Progenitor cell of endocrine pancreas (in vitro differentiated cells): Measurements from ENCODE around the gene RAB3GAP1. TPM values are rescaled to one million over a fixed set of nuclear protein-coding genes. Genes with fewer than 3 reads are reported as not detected.
"Not testable (repeated sequence)": the region's sequence is repeated elsewhere in the genome, so short reads cannot be mapped to it uniquely, and the experiment has no call there.

Source experiments
- DNase-seq: peaks from one replicate; pipeline ENCODE4 v3.0.0; 2021; ENCODE audit warnings: low spot score; ENCODE audit not compliant: unreplicated experiment
- H3K27ac Mint-ChIP-seq: 2 replicates; pipeline ENCODE4 v1.8.0; 2021; ENCODE audit warnings: mild to moderate bottlenecking, moderate library complexity, mixed read lengths
- H3K27me3 Mint-ChIP-seq: 2 replicates; pipeline ENCODE4 v1.8.0; 2021; ENCODE audit warnings: mixed read lengths
- H3K36me3 Mint-ChIP-seq: 2 replicates; pipeline ENCODE4 v1.8.0; 2022; ENCODE audit warnings: mixed read lengths; ENCODE audit not compliant: insufficient read depth
- H3K4me1 Mint-ChIP-seq: 2 replicates; pipeline ENCODE4 v1.8.0; 2021; ENCODE audit warnings: low read depth, mixed read lengths
- H3K4me3 Mint-ChIP-seq: 2 replicates; pipeline ENCODE4 v1.8.0; 2021; ENCODE audit warnings: low read depth, mild to moderate bottlenecking, moderate library complexity, mixed read lengths
- H3K9me3 Mint-ChIP-seq: 2 replicates; pipeline ENCODE4 v1.8.0; 2021; ENCODE audit warnings: low read depth, mixed read lengths
- total RNA-seq: library from RNA; stranded (reverse); gene quantifications from 2 replicates; pipeline ENCODE4 v1.2.1, GENCODE V29; 2021
- TF ChIP-seq, protein P1 (sequence below): fragments of 200-600 bp; sonication (generic); IDR thresholded peaks from one replicate; pipeline ENCODE4 v1.5.0; 2021; ENCODE audit warnings: antibody characterized with exemption, mild to moderate bottlenecking; ENCODE audit not compliant: unreplicated experiment

The RAB3GAP1 gene
- total RNA-seq, 1 donor from 2014 or later, result 33.7 TPM

DNA sequence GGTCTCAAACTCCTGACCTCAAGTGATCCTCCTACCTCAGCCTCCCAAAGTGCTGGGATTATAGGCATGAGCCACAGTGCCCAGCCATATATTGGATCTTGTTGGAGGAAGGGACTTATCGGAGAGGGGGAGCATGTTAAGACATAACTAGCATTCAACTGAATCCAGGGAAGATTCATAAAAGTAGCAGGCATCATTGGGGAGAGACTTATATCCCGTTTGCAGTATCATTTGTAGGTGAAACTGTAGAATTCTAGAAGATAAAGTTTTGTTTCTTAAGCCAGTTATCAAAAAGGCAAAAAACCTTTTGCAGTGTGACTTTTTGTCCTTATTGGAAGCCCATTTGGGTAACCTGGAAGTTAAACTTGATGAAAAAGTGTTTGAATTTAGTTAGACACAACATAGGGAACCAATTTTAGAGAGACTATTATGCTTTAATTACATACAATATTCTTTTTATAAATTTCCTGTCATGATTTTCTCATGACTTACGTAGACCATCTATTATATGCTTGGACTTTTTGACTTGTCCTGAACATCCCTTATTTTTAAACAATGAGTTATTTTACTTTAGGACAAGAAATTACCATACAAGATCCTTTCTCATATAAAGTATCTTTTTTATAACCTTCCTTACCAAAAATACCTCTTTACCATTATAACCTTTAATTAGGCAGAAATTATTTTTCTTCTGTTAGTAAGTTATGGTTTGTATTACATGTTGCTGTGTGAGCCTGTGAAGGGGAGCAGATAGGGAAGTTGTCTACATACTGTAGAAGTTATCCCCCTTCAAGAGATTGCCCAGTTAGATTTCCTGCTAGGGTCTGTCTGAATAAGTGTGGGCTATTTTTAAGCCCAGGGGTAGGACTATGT, 20.3 kb downstream of the RAB3GAP1 start:
- Mint-ChIP-seq H3K27ac (no peak overlapping the region), H3K36me3 (peaks cover 63% of the 10 kb centered on the region), H3K4me3 (no peak overlapping the region), H3K27me3 (no peaks in the 10 kb centered on the region), H3K9me3 (peaks cover 50% of the 10 kb centered on the region), H3K4me1 (no peaks in the 10 kb centered on the region)
- no peak for DNase-seq
- TF ChIP-seq, protein P1, sequence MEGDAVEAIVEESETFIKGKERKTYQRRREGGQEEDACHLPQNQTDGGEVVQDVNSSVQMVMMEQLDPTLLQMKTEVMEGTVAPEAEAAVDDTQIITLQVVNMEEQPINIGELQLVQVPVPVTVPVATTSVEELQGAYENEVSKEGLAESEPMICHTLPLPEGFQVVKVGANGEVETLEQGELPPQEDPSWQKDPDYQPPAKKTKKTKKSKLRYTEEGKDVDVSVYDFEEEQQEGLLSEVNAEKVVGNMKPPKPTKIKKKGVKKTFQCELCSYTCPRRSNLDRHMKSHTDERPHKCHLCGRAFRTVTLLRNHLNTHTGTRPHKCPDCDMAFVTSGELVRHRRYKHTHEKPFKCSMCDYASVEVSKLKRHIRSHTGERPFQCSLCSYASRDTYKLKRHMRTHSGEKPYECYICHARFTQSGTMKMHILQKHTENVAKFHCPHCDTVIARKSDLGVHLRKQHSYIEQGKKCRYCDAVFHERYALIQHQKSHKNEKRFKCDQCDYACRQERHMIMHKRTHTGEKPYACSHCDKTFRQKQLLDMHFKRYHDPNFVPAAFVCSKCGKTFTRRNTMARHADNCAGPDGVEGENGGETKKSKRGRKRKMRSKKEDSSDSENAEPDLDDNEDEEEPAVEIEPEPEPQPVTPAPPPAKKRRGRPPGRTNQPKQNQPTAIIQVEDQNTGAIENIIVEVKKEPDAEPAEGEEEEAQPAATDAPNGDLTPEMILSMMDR, result no peak

DNA sequence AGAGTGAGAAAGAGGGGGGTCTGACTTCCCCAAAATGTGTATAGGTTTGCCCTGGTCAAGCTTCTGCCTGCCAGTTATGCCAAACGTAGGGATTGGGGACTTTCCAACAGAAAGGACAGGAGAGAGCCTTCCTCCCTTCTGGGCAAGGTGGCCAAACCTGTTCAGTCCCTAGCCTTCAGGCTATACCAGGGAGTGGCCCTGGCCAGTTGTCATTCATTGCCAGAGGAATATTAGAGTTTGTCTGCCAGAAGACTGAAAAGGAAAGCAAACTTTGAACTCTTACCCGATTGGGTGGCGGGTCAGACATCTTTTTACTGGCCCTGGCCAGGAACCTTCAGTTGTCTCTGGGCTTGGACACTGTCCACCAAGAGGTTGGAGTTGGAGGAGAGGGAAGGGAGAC, 22.1 kb downstream of the RAB3GAP1 start:
- Mint-ChIP-seq H3K27ac (no peak overlapping the region), H3K9me3 (peaks cover 46% of the 10 kb centered on the region), H3K36me3 (peaks cover 61% of the 10 kb centered on the region), H3K27me3 (no peaks in the 10 kb centered on the region), H3K4me3 (no peak overlapping the region), H3K4me1 (no peaks in the 10 kb centered on the region)
- DNase-seq, result no peak
- TF ChIP-seq, protein P1, result no peak

DNA sequence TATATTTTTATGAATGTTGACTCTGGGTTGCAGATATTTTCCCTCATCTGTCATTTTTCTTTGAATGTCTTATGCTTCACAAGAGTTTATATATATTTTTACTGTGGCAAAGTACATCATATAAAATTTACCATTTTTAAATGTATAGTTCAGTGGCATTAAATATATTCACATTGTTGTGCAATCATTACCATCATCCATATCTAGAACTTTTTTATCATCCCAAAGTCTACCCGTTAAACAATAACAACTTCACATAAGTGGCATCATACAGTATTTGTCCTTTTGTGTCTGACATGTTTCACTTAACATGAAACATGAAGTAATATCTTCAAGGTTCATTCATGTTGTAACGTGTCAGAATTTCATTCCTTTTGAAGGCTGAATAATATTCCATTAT, 24.5 kb downstream of the RAB3GAP1 start:
- Mint-ChIP-seq H3K36me3 (peaks cover 63% of the 10 kb centered on the region), H3K4me1 (no peaks in the 10 kb centered on the region), H3K4me3 (no peak overlapping the region), H3K27ac (no peak overlapping the region), H3K9me3 (peaks cover 47% of the 10 kb centered on the region), H3K27me3 (no peaks in the 10 kb centered on the region)
- no peak for DNase-seq
- TF ChIP-seq, protein P1, result no peak

DNA sequence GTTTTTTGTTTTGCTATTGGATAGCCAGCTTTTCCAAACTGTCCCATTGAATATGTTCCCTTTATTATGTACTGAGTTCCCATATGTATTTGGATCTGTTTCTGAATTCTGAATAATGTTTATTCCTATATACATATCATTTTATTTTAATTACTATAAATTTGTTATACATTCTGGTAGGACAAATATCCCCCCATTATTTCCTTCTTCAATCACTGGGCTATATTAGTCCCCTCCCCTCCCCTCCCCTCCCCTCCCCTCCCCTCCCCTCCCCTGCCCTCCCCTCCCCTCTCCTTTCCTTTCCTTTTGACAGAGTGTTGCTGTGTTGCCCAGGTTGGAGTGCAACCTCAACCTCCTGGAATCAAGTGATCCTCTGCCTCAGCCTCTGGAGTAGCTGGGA, 26.3 kb downstream of the RAB3GAP1 start:
- Mint-ChIP-seq H3K4me3 (no peak overlapping the region), H3K27me3 (no peaks in the 10 kb centered on the region), H3K36me3 (peaks cover 59% of the 10 kb centered on the region), H3K4me1 (no peaks in the 10 kb centered on the region), H3K27ac (no peak overlapping the region), H3K9me3 (peaks cover 33% of the 10 kb centered on the region)
- no peak for DNase-seq
- TF ChIP-seq, protein P1, result no peak

DNA sequence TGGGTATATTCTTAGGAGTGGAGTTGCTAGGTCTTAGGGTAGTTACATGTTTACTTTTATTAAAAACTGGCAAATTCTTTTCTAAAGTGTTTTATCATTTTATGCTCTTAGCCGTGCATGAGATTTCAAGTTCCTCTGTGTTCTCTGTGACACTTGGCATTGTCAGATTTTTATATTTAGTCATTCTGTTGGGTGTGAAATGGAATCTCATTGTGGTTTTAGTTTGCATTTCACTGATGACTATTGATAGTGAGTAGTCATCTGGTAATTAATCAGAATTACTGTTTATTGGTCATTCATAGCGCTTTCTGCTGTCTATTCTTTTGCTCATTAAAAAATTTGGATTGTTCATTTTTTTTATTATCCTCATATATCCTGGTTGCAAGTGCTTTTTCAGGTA, 34.1 kb downstream of the RAB3GAP1 start:
- Mint-ChIP-seq H3K4me1 (peaks cover under 1% of the 10 kb centered on the region), H3K36me3 (peaks cover 33% of the 10 kb centered on the region), H3K9me3 (peaks cover 17% of the 10 kb centered on the region), H3K27me3 (no peaks in the 10 kb centered on the region), H3K4me3 (no peak overlapping the region), H3K27ac (no peak overlapping the region)
- TF ChIP-seq, protein P1, result no peak
- DNase-seq, result no peak

DNA sequence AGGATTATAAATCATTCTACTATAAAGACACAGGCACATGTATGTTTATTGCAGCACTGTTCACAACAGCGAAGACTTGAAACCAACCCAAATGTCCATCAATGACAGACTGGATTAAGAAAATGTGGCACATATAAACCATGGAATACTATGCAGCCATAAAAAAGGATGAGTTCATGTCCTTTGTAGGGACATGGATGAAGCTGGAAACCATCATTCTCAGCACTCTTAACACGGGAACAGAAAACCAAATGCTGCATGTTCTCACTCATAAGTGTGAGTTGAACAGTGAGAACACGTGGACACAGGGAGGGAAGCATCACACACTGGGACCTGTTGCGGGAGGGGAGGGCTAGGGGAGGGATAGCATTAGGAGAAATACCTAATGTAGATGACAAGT, 37.5 kb downstream of the RAB3GAP1 start:
- not testable (repeated sequence) for H3K27ac Mint-ChIP-seq, H3K4me3 Mint-ChIP-seq, H3K27me3 Mint-ChIP-seq, DNase-seq
- Mint-ChIP-seq H3K9me3 (peaks cover 17% of the 10 kb centered on the region), H3K4me1 (peaks cover 16% of the 10 kb centered on the region), H3K36me3 (peaks cover 24% of the 10 kb centered on the region)
